Parathyroid adenoma (tissue), 2 donors: Measurements from ENCODE around the gene PLXNC1.

ENCODE experiments used
- H2AFZ ChIP-seq: fragments of 300-600 bp; sonication (generic); one replicate; pipeline ENCODE4 v1.7.0; 2017; ENCODE audit warnings: antibody characterized with exemption, mild to moderate bottlenecking
- H3K27ac ChIP-seq: fragments of 300-600 bp; sonication (generic); one replicate; pipeline ENCODE4 v1.7.0; 2017
- H3K27me3 ChIP-seq: fragments of 300-600 bp; sonication (generic); one replicate; pipeline ENCODE4 v1.7.0; 2017; ENCODE audit warnings: low read length; ENCODE audit not compliant: control insufficient read depth, insufficient read depth
- H3K36me3 ChIP-seq: fragments of 300-600 bp; sonication (generic); one replicate; pipeline ENCODE4 v1.7.0; 2017; ENCODE audit warnings: low read length; ENCODE audit not compliant: control insufficient read depth, insufficient read depth
- H3K4me1 ChIP-seq: fragments of 300-600 bp; sonication (generic); one replicate; pipeline ENCODE4 v1.7.0; 2017; ENCODE audit warnings: control low read depth
- H3K4me2 ChIP-seq: fragments of 300-600 bp; sonication (generic); one replicate; pipeline ENCODE4 v1.7.0; 2017; ENCODE audit warnings: low read length
- H3K4me3 ChIP-seq: fragments of 300-600 bp; sonication (generic); one replicate; pipeline ENCODE4 v1.7.0; 2017; ENCODE audit warnings: low read depth, low read length
- H3K79me2 ChIP-seq: fragments of 300-600 bp; sonication (generic); one replicate; pipeline ENCODE4 v1.7.0; 2017; ENCODE audit warnings: control low read depth
- H3K9ac ChIP-seq: fragments of 300-600 bp; sonication (generic); one replicate; pipeline ENCODE4 v1.7.0; 2017; ENCODE audit warnings: mild to moderate bottlenecking
- H3K9me3 ChIP-seq: fragments of 300-600 bp; sonication (generic); one replicate; pipeline ENCODE4 v1.7.0; 2017; ENCODE audit warnings: low read length; ENCODE audit not compliant: control insufficient read depth
- TF ChIP-seq, protein P1 (sequence below): fragments of 300-600 bp; sonication (generic); IDR thresholded peaks from one replicate; pipeline ENCODE4 v1.7.0; 2017; ENCODE audit warnings: antibody characterized with exemption, mild to moderate bottlenecking
- donor health status: primary hyperparathyroidism.

Gene PLXNC1

DNA sequence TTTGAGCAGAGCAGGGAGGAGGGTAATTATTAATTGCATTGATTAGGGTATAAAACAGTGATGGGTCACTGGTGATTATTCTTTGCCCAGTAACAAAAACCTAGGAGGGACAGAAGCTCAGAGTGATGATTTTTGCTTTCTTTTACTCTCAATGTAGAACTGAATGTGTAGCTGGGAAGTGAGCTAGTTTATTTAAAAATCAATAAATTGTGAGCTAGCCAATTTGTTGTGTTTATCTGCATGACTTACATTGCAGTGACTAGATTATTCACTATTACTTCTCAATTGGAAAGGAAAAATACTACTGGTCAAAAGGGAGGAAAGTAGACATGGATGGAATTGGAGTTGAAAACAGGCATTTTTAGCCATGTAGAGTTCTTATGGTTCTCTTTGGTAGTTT lies 107.1 kb downstream of the PLXNC1 start:
- no peak overlapping the region for H2AFZ ChIP-seq
- TF ChIP-seq, protein P1, sequence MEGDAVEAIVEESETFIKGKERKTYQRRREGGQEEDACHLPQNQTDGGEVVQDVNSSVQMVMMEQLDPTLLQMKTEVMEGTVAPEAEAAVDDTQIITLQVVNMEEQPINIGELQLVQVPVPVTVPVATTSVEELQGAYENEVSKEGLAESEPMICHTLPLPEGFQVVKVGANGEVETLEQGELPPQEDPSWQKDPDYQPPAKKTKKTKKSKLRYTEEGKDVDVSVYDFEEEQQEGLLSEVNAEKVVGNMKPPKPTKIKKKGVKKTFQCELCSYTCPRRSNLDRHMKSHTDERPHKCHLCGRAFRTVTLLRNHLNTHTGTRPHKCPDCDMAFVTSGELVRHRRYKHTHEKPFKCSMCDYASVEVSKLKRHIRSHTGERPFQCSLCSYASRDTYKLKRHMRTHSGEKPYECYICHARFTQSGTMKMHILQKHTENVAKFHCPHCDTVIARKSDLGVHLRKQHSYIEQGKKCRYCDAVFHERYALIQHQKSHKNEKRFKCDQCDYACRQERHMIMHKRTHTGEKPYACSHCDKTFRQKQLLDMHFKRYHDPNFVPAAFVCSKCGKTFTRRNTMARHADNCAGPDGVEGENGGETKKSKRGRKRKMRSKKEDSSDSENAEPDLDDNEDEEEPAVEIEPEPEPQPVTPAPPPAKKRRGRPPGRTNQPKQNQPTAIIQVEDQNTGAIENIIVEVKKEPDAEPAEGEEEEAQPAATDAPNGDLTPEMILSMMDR: no peak
- no peak overlapping the region for H3K4me2 ChIP-seq
- H3K9me3 ChIP-seq: no peaks in the 10 kb centered on the region
- no peaks in the 10 kb centered on the region for H3K27me3 ChIP-seq
- no peaks in the 10 kb centered on the region for H3K79me2 ChIP-seq
- no peak overlapping the region for H3K27ac ChIP-seq
- H3K9ac ChIP-seq: no peak overlapping the region
- no peaks in the 10 kb centered on the region for H3K36me3 ChIP-seq
- no peak overlapping the region for H3K4me3 ChIP-seq
- H3K4me1 ChIP-seq: no peaks in the 10 kb centered on the region

DNA sequence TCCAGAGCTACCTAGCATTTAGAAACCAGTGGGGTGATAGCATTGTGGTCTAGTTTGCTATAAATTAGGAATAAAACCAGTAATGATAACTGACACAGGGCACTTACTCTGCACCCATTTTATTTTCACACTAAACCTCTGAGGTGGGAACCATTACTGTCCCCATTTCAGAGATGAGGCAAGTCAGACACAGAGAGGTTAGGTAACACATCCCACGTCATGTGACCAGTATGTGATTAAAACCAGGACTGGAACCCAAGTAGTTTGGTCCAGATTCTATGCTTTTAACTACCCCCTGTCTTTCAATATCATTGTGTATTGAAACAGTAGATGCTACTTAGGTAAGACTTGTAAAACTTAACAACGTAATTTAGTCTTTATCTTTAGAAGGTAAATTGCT lies 110.2 kb downstream of the PLXNC1 start:
- Histone ChIP-seq H3K4me1 (no peaks in the 10 kb centered on the region), H3K27ac (no peak overlapping the region), H3K9ac (no peak overlapping the region), H2AFZ (no peak overlapping the region), H3K9me3 (no peaks in the 10 kb centered on the region), H3K79me2 (no peaks in the 10 kb centered on the region), H3K4me3 (no peak overlapping the region), H3K4me2 (no peak overlapping the region), H3K27me3 (no peaks in the 10 kb centered on the region), H3K36me3 (no peaks in the 10 kb centered on the region)
- TF ChIP-seq, protein P1: no peak

DNA sequence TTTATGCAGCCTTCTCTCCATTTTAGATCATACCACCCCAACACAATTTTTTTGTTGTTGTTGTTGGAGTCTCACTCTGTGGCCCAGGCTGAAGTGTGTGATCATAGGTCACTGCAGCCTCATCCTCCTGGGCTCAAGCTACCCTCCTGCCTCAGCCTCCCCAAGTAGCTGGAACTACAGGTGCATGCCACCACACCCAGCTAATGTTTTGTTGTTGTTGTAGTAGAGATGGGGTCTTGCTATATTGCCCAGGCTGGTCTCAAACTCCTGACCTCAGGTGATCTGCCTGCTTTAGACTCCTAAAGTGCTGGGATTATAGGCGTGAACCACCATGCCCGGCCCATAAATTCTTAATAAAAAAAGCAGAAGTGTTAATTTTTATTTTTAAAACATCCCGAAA lies 111.6 kb downstream of the PLXNC1 start:
- no peak overlapping the region for H2AFZ ChIP-seq
- H3K9me3 ChIP-seq: no peaks in the 10 kb centered on the region
- no peaks in the 10 kb centered on the region for H3K36me3 ChIP-seq
- no peaks in the 10 kb centered on the region for H3K4me1 ChIP-seq
- H3K9ac ChIP-seq: no peak overlapping the region
- no peaks in the 10 kb centered on the region for H3K79me2 ChIP-seq
- no peak overlapping the region for H3K4me3 ChIP-seq
- H3K4me2 ChIP-seq: no peak overlapping the region
- TF ChIP-seq, protein P1: no peak
- H3K27me3 ChIP-seq: no peaks in the 10 kb centered on the region
- no peak overlapping the region for H3K27ac ChIP-seq

DNA sequence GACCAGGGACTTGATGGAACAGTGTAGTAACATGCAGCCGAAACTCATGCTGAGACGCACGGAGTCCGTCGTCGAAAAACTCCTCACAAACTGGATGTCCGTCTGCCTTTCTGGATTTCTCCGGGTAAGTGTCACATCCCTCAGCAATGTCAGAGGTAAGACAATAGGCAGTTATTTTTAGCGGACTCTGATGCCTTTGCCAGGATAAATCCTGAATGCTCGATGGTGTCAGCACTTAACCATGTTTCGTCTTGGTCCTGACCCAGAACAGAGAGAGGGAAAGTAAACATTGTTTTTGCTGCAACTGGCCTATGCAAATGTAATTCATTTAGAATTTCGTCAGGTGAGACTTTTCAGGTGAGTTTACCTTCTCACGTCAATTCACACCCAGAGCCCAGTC lies 112.3 kb downstream of the PLXNC1 start:
- no peaks in the 10 kb centered on the region for H3K27me3 ChIP-seq
- H3K4me3 ChIP-seq: no peak overlapping the region
- no peak overlapping the region for H3K27ac ChIP-seq

DNA sequence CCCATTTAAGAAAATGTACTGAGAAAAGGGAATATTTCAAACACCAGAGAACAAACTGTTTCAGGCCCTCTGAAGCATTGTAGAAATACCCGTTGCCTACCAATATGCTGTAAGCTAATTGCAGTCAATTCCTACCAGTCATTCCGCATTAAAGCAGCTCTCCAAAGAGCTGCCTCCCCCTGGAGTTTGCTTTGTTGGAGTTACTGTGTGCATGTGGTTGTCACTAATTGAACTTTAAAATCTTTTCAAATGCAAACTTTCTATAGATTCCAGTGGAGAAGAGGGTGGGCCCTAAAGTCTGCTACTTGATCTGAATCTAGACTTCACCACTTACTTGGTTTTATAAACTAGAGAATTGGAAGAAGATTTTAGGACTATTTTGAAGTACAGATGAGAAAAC lies 112.7 kb downstream of the PLXNC1 start:
- H2AFZ ChIP-seq: no peak overlapping the region
- no peaks in the 10 kb centered on the region for H3K4me1 ChIP-seq
- no peak overlapping the region for H3K9ac ChIP-seq
- TF ChIP-seq, protein P1: no peak
- H3K36me3 ChIP-seq: no peaks in the 10 kb centered on the region
- no peak overlapping the region for H3K4me2 ChIP-seq
- no peak overlapping the region for H3K27ac ChIP-seq
- no peaks in the 10 kb centered on the region for H3K79me2 ChIP-seq
- no peaks in the 10 kb centered on the region for H3K9me3 ChIP-seq
- H3K27me3 ChIP-seq: no peaks in the 10 kb centered on the region
- H3K4me3 ChIP-seq: no peak overlapping the region

More for the DNA sequence above, 112.3 kb downstream of the PLXNC1 start:
- Histone ChIP-seq H2AFZ (no peak overlapping the region), H3K79me2 (no peaks in the 10 kb centered on the region), H3K4me1 (no peaks in the 10 kb centered on the region), H3K9me3 (no peaks in the 10 kb centered on the region), H3K4me2 (no peak overlapping the region), H3K9ac (no peak overlapping the region), H3K36me3 (no peaks in the 10 kb centered on the region)
- TF ChIP-seq, protein P1: no peak
